ENCODE data around the gene RYR1.
"Not testable (repeated sequence)": the region's sequence is repeated elsewhere in the genome, so short reads cannot be mapped to it uniquely, and the experiment has no call there.

RYR1 gene

GRCh38 chr19:38512277-38512676, 78.8 kb downstream of the RYR1 start:
- no peaks in the 10 kb centered on the region for H3K79me2 ChIP-seq (ENCODE audit: control insufficient read depth, insufficient read depth, low read length)

DNA sequence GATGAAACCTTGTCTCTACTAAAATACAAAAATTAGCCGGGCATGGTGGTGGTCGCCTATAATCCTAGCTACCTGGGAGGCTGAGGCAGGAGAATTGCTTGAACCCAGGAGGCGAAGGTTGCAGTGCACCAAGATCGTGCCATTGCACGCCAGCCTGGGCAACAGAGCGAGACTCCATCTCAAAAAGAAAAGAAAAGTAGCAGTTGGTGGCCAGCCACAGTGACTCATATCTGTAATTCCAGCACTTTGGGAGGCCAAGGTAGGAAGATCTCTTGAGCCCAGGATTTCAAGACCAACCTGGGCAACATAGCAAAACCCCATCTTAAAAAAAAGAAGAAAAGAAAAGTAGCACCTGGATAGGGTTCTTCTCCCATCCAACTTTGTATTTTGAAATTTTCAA, 79.7 kb downstream of the RYR1 start:
- H3K4me3 ChIP-seq (ENCODE audit: low read length); H3K9ac ChIP-seq (ENCODE audit: low read length); H3K27me3 ChIP-seq (ENCODE audit: insufficient read depth, low read length, poor library complexity); H4K5ac ChIP-seq (ENCODE audit: low read length); H3K79me2 ChIP-seq (ENCODE audit: control insufficient read depth, insufficient read depth, low read length); H3K18ac ChIP-seq (ENCODE audit: low read length); H2BK5ac ChIP-seq (ENCODE audit: low read length); H3K4ac ChIP-seq (ENCODE audit: low read depth, low read length); H3K4me2 ChIP-seq (ENCODE audit: low read length); H3K4me1 ChIP-seq (ENCODE audit: control insufficient read depth, low read depth, low read length); DNase-seq; H2BK15ac ChIP-seq (replicated peaks; ENCODE audit: low read depth); H3K23ac ChIP-seq (ENCODE audit: low read length); H3K36me3 ChIP-seq (ENCODE audit: control insufficient read depth, insufficient read depth, low read length); H3K27ac ChIP-seq (ENCODE audit: low read depth, low read length); H2AK5ac ChIP-seq (ENCODE audit: low read length); H2BK120ac ChIP-seq (ENCODE audit: low read depth, low read length); H4K8ac ChIP-seq (ENCODE audit: low read depth, low read length); H3K79me1 ChIP-seq (ENCODE audit: low read length); H3K56ac ChIP-seq (ENCODE audit: low read length): not testable (repeated sequence)
- no CpG with 5 or more reads among the region's 6 CpGs for WGBS (ENCODE audit: extremely low coverage, insufficient coverage, low lambda C conversion rate)

More at GRCh38 chr19:38512277-38512676, 78.8 kb downstream of the RYR1 start:
- Histone ChIP-seq H4K5ac (ENCODE audit: low read length) (no peak overlapping the region), H3K27ac (ENCODE audit: low read depth, low read length) (no peak overlapping the region), H3K27me3 (ENCODE audit: insufficient read depth, low read length, poor library complexity) (no peaks in the 10 kb centered on the region), H3K4me2 (ENCODE audit: low read length) (no peak overlapping the region), H3K79me1 (ENCODE audit: low read length) (no peaks in the 10 kb centered on the region), H2BK15ac (replicated peaks; ENCODE audit: low read depth) (no peak overlapping the region), H3K4ac (ENCODE audit: low read depth, low read length) (no peak overlapping the region), H3K9ac (ENCODE audit: low read length) (no peak overlapping the region), H3K56ac (ENCODE audit: low read length) (no peak overlapping the region), H3K36me3 (ENCODE audit: control insufficient read depth, insufficient read depth, low read length) (no peaks in the 10 kb centered on the region), H4K8ac (ENCODE audit: low read depth, low read length) (no peak overlapping the region), H2BK120ac (ENCODE audit: low read depth, low read length) (no peak overlapping the region), H2BK5ac (ENCODE audit: low read length) (no peak overlapping the region), H3K23ac (ENCODE audit: low read length) (no peak overlapping the region), H3K4me3 (ENCODE audit: low read length) (no peak overlapping the region), H2AK5ac (ENCODE audit: low read length) (no peak overlapping the region), H3K4me1 (ENCODE audit: control insufficient read depth, low read depth, low read length) (no peaks in the 10 kb centered on the region), H3K18ac (ENCODE audit: low read length) (no peak overlapping the region)
- no peak for DNase-seq
- WGBS (ENCODE audit: extremely low coverage, insufficient coverage, low lambda C conversion rate): no CpG with 5 or more reads among the region's 19 CpGs

GRCh38 chr19:38513762-38514167, 80.3 kb downstream of the RYR1 start:
- Histone ChIP-seq H3K4me1 (ENCODE audit: control insufficient read depth, low read depth, low read length) (no peaks in the 10 kb centered on the region), H3K23ac (ENCODE audit: low read length) (no peak overlapping the region), H3K4me3 (ENCODE audit: low read length) (no peak overlapping the region), H2BK5ac (ENCODE audit: low read length) (no peak overlapping the region), H3K36me3 (ENCODE audit: control insufficient read depth, insufficient read depth, low read length) (no peaks in the 10 kb centered on the region), H3K4me2 (ENCODE audit: low read length) (no peak overlapping the region), H3K27ac (ENCODE audit: low read depth, low read length) (no peak overlapping the region), H3K79me1 (ENCODE audit: low read length) (no peaks in the 10 kb centered on the region), H3K56ac (ENCODE audit: low read length) (no peak overlapping the region), H2AK5ac (ENCODE audit: low read length) (no peak overlapping the region), H4K8ac (ENCODE audit: low read depth, low read length) (no peak overlapping the region), H3K4ac (ENCODE audit: low read depth, low read length) (no peak overlapping the region), H3K27me3 (ENCODE audit: insufficient read depth, low read length, poor library complexity) (no peaks in the 10 kb centered on the region), H2BK15ac (replicated peaks; ENCODE audit: low read depth) (no peak overlapping the region), H2BK120ac (ENCODE audit: low read depth, low read length) (no peak overlapping the region), H3K9ac (ENCODE audit: low read length) (no peak overlapping the region), H4K5ac (ENCODE audit: low read length) (no peak overlapping the region), H3K79me2 (ENCODE audit: control insufficient read depth, insufficient read depth, low read length) (no peaks in the 10 kb centered on the region), H3K18ac (ENCODE audit: low read length) (no peak overlapping the region)
- no peak for DNase-seq
- no CpG with 5 or more reads among the region's 3 CpGs for WGBS (ENCODE audit: extremely low coverage, insufficient coverage, low lambda C conversion rate)

- Histone ChIP-seq H2BK120ac (ENCODE audit: low read depth, low read length) (no peak overlapping the region), H3K79me2 (ENCODE audit: control insufficient read depth, insufficient read depth, low read length) (no peaks in the 10 kb centered on the region), H3K36me3 (ENCODE audit: control insufficient read depth, insufficient read depth, low read length) (no peaks in the 10 kb centered on the region), H3K27ac (ENCODE audit: low read depth, low read length) (no peak overlapping the region), H3K56ac (ENCODE audit: low read length) (peak overlapping the region; percentile 53), H3K23ac (ENCODE audit: low read length) (no peak overlapping the region), H3K18ac (ENCODE audit: low read length) (no peak overlapping the region), H3K4me1 (ENCODE audit: control insufficient read depth, low read depth, low read length) (no peaks in the 10 kb centered on the region), H4K8ac (ENCODE audit: low read depth, low read length) (no peak overlapping the region), H2BK15ac (replicated peaks; ENCODE audit: low read depth) (no peak overlapping the region), H3K27me3 (ENCODE audit: insufficient read depth, low read length, poor library complexity) (no peaks in the 10 kb centered on the region), H3K4ac (ENCODE audit: low read depth, low read length) (no peak overlapping the region), H3K9ac (ENCODE audit: low read length) (no peak overlapping the region), H3K4me3 (ENCODE audit: low read length) (no peak overlapping the region), H2BK5ac (ENCODE audit: low read length) (no peak overlapping the region), H2AK5ac (ENCODE audit: low read length) (no peak overlapping the region), H3K4me2 (ENCODE audit: low read length) (no peak overlapping the region), H4K5ac (ENCODE audit: low read length) (no peak overlapping the region), H3K79me1 (ENCODE audit: low read length) (no peaks in the 10 kb centered on the region)
- WGBS (ENCODE audit: extremely low coverage, insufficient coverage, low lambda C conversion rate): no CpG with 5 or more reads among the region's 32 CpGs
- DNase-seq: peak; percentile 78
These were observed 81.5 kb downstream of the RYR1 start for GRCh38 chr19:38514812-38515633.

DNA sequence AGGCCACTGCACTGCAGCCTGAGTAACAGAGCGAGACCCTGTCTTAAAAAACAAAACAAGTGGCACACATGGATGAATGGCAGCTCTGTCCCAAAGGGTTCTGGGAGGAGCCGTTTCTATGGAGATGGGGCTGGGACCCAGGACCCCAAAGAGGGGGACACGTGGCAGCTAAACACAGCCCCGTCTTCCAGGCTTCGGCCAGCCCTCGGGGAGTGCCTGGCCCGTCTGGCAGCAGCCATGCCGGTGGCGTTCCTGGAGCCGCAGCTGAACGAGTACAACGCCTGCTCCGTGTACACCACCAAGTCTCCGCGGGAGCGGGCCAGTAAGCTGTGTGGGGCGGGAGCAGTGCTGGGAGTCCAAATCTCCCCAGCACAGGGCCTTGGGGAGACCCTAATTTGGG, 82.4 kb downstream of the RYR1 start:
- no peak overlapping the region for H3K18ac ChIP-seq (ENCODE audit: low read length)
- no peak overlapping the region for H2BK120ac ChIP-seq (ENCODE audit: low read depth, low read length)
- no peak overlapping the region for H3K4me2 ChIP-seq (ENCODE audit: low read length)
- no peaks in the 10 kb centered on the region for H3K79me1 ChIP-seq (ENCODE audit: low read length)
- DNase-seq: no peak
- H3K4me3 ChIP-seq (ENCODE audit: low read length): no peak overlapping the region
- H4K8ac ChIP-seq (ENCODE audit: low read depth, low read length): no peak overlapping the region
- H3K4me1 ChIP-seq (ENCODE audit: control insufficient read depth, low read depth, low read length): no peaks in the 10 kb centered on the region
- no peaks in the 10 kb centered on the region for H3K27me3 ChIP-seq (ENCODE audit: insufficient read depth, low read length, poor library complexity)
- H2BK5ac ChIP-seq (ENCODE audit: low read length): no peak overlapping the region
- no peaks in the 10 kb centered on the region for H3K79me2 ChIP-seq (ENCODE audit: control insufficient read depth, insufficient read depth, low read length)
- no peak overlapping the region for H3K23ac ChIP-seq (ENCODE audit: low read length)
- H3K36me3 ChIP-seq (ENCODE audit: control insufficient read depth, insufficient read depth, low read length): no peaks in the 10 kb centered on the region
- no peak overlapping the region for H2AK5ac ChIP-seq (ENCODE audit: low read length)
- H3K27ac ChIP-seq (ENCODE audit: low read depth, low read length): no peak overlapping the region
- WGBS (ENCODE audit: extremely low coverage, insufficient coverage, low lambda C conversion rate): no CpG with 5 or more reads among the region's 17 CpGs
- no peak overlapping the region for H4K5ac ChIP-seq (ENCODE audit: low read length)
- no peak overlapping the region for H2BK15ac ChIP-seq (replicated peaks; ENCODE audit: low read depth)
- H3K9ac ChIP-seq (ENCODE audit: low read length): no peak overlapping the region
- no peak overlapping the region for H3K4ac ChIP-seq (ENCODE audit: low read depth, low read length)
- H3K56ac ChIP-seq (ENCODE audit: low read length): no peak overlapping the region

- WGBS (ENCODE audit: extremely low coverage, insufficient coverage, low lambda C conversion rate): no CpG with 5 or more reads among the region's 6 CpGs
These were observed 83.3 kb downstream of the RYR1 start for GRCh38 chr19:38516802-38517201.

More at GRCh38 chr19:38516802-38517201, 83.3 kb downstream of the RYR1 start:
- H3K56ac ChIP-seq (ENCODE audit: low read length): no peak overlapping the region
- no peak overlapping the region for H3K27ac ChIP-seq (ENCODE audit: low read depth, low read length)
- no peak overlapping the region for H3K23ac ChIP-seq (ENCODE audit: low read length)
- no peak overlapping the region for H2AK5ac ChIP-seq (ENCODE audit: low read length)
- no peaks in the 10 kb centered on the region for H3K79me2 ChIP-seq (ENCODE audit: control insufficient read depth, insufficient read depth, low read length)
- no peak overlapping the region for H4K5ac ChIP-seq (ENCODE audit: low read length)
- no peaks in the 10 kb centered on the region for H3K27me3 ChIP-seq (ENCODE audit: insufficient read depth, low read length, poor library complexity)
- no peaks in the 10 kb centered on the region for H3K36me3 ChIP-seq (ENCODE audit: control insufficient read depth, insufficient read depth, low read length)
- H3K4me1 ChIP-seq (ENCODE audit: control insufficient read depth, low read depth, low read length): no peaks in the 10 kb centered on the region
- H3K18ac ChIP-seq (ENCODE audit: low read length): no peak overlapping the region
- no peak overlapping the region for H2BK120ac ChIP-seq (ENCODE audit: low read depth, low read length)
- H4K8ac ChIP-seq (ENCODE audit: low read depth, low read length): no peak overlapping the region
- no peak overlapping the region for H3K4ac ChIP-seq (ENCODE audit: low read depth, low read length)
- no peak for DNase-seq
- no peaks in the 10 kb centered on the region for H3K79me1 ChIP-seq (ENCODE audit: low read length)
- no peak overlapping the region for H2BK5ac ChIP-seq (ENCODE audit: low read length)
- H2BK15ac ChIP-seq (replicated peaks; ENCODE audit: low read depth): no peak overlapping the region
- no peak overlapping the region for H3K9ac ChIP-seq (ENCODE audit: low read length)
- no peak overlapping the region for H3K4me3 ChIP-seq (ENCODE audit: low read length)
- no peak overlapping the region for H3K4me2 ChIP-seq (ENCODE audit: low read length)
